HG03066 (cell line): ENCODE results near the gene KLK3.
A peak's percentile ranks its signal among the peaks of the same experiment; 100 is the strongest.

ENCODE experiments used
- ATAC-seq: cut with Tn5 transposase; IDR thresholded peaks from one replicate; pipeline ENCODE4 v1.9.1; 2021; ENCODE audit warnings: low read depth; ENCODE audit not compliant: unreplicated experiment

The KLK3 gene

DNA sequence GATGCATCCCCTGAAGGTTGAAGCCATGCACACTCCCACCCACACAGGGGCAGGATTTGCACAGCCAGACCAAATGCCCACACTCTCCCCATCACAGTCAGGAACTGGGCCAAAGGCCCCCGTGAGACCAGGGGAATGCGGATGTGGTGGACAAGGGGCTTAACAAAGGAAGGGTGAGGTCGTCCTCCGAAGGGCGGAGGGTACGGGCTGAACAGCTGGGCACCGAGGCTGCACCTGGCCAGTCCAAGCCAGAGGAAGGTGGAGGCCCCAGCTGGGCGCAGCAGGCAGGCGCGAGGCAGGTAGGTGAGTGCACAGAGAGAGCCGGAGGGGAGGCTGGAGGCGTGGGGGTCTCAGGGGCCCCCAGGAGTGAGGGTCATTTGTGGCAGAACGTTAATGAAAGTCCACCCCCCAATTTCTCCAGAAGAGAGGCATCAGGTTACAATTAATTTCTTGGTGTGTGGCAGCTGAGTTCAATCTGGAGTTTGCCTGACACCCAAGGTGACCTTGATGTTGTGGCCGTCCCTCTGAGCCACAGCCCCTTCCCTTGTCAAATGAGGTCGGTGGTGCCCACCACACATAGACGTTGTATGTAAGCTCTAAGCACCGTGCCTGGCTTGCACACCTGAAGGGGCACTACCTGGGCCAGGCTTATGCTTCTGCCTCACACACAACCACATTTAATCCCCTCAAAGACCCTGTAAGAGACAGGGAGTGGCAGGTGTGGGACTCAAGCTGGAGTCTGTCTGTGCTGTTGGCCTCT, 24.3 kb upstream of the KLK3 start:
- no peak for ATAC-seq

GRCh38 chr19:50831026-50831396, 23.7 kb upstream of the KLK3 start:
- ATAC-seq: no peak

GRCh38 chr19:50832666-50833065, 22.0 kb upstream of the KLK3 start:
- no peak for ATAC-seq

DNA sequence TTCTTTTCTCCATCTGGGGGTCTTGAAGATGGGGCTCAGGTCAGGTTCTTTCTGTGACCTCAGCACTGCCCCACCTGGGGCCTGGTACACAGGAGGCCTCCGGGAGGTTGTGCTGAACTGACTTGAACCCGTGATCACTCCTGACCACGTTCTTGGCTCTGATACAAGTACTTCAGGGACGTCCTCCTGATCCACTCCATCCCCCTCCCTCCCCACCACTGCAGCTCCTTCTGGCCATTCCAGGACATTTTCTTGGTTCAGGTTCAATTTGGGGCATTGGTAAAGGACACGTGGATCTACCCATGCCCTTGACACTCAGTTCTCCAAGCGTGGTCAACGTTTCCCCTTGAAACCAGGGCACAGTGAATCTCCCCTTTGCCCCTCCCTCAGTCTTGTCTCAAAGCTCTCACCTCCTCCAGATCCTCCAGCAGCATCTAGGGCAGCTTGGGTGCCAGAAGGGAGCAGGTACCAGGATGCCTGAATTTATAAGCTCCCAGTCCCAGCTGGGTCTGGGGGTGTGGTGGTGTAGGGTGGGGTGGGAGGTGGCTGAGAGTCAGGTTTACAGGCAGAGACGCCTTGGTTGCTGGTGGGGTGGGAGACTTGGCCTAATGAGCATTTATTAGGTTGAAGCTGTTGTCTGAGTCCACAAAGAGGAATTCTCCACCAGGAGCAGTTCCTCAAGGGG, 21.5 kb upstream of the KLK3 start, which contains the start of gene KLK15:
TSS of gene KLK15 (minus strand) at position 458 of the 685 bp plus-strand sequence. CDS start 2,082 bp downstream, outside the sequence.
- ATAC-seq: no peak

DNA sequence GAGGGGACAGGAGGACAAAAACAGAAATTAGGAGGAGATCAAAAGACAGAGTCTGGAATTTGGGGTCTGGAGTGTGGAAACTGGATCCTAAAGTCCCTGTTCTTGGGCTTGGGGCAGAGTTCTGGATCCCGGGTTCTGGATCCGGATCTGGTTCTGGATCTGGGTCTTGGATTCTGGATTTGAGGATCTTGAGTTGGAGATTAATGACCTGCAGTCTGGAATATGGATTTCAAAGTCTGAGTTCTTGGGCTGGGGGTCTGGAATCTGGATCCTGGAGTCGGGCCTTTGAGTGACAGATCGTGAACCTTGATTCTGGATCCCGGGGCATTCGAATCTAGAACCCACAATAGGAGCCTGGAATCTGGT, 20.9 kb upstream of the KLK3 start:
- no peak for ATAC-seq

DNA sequence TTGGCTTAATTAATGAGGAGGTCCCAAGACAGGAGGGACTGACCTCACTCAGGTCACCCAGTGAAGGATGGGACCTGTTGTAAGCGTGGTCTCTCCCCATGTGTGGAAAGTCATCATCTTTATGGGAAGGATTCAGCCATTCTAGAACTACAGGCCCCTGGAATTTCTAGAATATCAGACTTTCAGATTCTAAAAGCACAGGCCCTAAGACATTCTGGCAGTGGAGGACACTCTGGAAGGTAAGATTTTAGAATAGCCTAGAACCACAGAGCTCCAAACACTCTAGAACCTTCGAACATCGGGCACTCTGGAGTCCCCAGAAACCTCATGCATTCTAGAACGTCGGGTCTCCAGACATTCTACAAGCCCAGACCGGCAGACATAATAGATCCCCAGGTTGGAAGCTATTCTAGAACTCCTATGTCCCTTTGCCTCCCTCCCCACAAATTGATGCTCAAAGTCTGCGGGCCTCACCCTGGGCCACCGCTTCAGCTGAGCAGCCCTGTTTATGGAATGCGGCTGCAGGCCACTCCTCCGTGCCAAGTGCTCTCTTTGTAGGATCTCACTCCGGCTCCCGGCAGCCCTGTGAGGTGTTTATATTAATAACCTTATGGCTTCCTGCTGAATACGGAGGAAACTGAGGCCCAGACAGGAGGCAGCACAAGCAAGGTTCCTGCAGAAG, 19.5 kb upstream of the KLK3 start:
- no peak for ATAC-seq

- peak; percentile 82 for ATAC-seq
These were observed 18.8 kb upstream of the KLK3 start for GRCh38 chr19:50835785-50836542.

DNA sequence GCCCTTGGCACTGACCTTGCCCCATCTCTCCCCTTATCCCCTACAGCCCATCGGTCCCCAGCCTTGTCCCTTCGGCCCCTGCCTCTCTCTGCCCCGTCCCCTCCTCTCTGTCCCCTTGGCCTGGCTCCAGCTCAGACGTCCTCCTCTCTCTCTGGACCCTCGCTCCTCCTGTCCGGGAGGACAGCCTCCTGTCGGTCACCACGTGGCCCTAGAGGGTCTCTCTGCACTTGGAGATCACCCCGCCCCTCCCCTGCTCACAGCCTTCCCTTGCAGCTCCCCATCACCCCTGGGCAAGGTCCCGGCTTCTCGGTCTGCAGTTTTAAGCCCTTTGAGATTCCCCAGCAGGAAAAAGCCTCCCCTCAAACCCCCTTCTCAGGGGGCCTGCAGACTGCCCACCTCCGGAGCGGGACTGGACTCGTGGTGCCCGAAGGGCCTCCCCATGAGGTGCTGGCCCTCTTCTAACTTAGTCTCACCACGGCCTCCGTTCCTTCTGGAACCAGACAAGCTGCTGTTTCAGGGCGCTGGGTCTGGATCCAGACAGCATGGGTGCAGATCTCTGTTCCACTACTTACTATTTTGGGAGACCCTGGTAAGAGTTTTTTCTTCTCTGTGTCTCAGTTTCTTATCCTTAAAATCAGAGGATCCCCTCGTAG, 18.0 kb upstream of the KLK3 start:
- no peak for ATAC-seq

- ATAC-seq: no peak
These were observed 17.4 kb upstream of the KLK3 start for GRCh38 chr19:50837300-50837699.

GRCh38 chr19:50838239-50838638, 16.5 kb upstream of the KLK3 start:
- ATAC-seq: no peak

DNA sequence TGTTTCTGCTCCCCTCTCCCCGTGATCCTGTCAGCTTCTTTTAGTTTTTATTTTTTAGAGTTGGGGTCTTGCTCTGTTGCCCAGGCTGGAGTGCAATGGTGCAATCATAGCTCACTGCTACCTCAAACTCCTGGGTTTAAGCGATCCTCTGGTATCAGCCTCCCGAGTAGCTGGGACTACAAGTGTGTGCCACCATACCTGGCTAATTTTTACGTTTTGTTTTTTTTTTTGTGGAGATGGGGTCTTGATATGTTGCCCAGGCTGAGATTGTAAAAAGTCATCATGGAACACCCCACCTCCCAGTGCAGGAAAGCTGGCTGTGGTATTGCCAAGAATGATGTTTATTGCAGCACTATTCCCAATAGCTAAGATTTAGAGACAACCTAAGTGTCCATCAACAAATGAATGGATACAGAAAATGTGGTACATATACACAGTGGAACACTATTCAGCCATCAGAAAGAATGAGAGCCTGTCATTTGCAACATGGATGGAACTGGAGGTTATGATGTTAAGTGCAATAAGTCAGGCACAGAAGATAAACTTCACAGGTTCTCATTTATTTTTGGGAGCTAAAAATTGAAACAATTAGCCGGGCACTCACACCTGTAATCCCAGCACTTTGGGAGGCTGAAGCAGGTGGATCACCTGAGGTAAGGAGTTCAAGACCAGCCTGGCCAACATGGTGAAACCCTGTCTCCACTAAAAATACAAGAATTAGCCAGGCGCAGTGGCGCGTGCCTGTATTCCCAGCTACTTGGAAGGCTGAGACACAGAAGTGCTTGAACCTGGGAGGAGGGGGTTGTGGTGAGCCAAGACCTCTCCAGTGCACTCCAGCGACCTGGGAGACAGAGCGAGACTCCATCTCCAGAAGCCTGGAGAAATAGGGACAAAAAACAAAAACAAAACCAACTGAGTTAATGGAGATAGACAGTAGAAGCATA, 14.7 kb upstream of the KLK3 start:
- no peak for ATAC-seq

DNA sequence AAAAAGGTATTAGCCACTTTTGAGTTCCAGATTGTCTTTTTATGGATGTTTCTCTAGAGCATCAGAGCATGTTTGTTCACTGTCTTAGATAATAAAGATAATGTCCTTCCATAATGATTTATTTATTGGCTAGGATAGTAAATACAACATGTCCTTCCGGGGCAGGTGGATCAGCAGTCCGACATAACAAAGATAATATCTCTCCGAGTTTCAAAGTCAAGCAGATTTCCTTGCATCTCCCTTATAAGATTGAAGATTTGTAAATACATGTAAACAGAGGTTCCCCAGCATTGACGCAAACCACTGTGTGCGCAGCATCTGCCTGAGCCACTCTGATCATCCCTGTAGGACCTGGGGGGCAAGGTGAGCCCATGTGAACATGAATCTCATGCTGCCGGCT, 12.6 kb upstream of the KLK3 start:
- no peak for ATAC-seq

DNA sequence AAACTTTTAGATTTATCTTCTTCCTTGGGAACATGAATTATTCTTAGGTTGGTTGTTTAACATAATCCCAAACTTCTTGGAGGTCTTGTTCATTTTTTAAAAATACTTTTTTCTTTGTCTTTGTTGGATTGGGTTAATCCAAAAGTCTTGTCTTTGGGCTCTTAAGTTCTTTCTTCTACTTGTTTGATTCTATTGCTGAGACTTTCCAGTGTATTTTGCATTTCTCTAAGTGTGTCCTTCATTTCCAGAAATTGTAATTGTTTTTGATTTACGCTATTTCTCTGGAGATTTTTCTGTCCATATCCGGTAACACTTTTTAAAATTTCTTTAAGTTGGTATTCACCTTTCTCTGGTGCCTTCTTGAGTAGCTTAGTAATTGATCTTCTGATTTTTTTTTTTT, 11.5 kb upstream of the KLK3 start:
- ATAC-seq: no peak

- ATAC-seq: no peak
These were observed 11.0 kb upstream of the KLK3 start for GRCh38 chr19:50843701-50844221.

DNA sequence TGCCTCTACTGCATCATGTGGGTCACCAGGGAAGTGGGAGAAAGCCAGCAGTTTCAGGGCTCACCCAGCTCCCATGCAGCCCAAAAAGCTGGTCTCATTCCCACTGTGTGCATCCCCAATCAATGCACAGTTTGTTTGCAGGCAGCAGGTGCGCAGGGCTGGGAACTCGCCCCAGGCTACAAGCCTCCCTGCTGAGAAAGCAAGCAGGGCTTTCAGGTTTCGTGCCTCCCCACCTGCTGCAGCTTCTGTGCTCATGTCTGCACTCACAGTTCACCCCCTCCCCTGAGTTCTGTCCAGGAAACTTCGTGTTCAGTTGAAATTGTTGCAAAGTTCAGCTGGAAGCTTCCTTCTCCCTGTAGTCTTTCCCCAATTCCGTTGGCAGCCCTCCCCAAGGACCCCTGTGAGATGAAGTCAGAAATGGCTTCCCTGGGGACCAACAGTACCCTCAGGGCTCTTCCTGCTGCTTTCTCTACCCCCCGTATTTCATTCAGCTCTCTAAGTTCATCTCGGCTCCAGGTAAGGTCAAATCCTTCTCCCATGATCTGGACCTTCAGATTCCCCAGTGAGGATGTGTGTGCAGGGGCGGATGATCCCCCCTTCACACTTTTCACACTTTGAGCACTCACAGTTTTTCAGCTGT, 10.3 kb upstream of the KLK3 start:
- no peak for ATAC-seq

DNA sequence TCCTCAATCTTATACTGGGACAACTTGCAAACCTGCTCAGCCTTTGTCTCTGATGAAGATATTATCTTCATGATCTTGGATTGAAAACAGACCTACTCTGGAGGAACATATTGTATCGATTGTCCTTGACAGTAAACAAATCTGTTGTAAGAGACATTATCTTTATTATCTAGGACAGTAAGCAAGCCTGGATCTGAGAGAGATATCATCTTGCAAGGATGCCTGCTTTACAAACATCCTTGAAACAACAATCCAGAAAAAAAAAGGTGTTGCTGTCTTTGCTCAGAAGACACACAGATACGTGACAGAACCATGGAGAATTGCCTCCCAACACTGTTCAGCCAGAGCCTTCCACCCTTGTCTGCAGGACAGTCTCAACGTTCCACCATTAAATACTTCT, 4.0 kb upstream of the KLK3 start:
- no peak for ATAC-seq

DNA sequence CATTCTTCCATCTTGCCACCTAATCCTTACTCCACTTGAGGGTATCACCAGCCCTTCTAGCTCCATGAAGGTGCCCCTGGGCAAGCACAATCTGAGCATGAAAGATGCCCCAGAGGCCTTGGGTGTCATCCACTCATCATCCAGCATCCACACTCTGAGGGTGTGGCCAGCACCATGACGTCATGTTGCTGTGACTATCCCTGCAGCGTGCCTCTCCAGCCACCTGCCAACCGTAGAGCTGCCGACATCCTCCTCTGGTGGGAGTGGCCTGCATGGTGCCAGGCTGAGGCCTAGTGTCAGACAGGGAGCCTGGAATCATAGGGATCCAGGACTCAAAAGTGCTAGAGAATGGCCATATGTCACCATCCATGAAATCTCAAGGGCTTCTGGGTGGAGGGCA, 3.1 kb upstream of the KLK3 start:
- ATAC-seq: no peak

DNA sequence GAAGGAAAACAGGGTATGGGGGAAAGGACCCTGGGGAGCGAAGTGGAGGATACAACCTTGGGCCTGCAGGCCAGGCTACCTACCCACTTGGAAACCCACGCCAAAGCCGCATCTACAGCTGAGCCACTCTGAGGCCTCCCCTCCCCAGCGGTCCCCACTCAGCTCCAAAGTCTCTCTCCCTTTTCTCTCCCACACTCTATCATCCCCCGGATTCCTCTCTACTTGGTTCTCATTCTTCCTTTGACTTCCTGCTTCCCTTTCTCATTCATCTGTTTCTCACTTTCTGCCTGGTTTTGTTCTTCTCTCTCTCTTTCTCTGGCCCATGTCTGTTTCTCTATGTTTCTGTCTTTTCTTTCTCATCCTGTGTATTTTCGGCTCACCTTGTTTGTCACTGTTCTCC, 2.7 kb downstream of the KLK3 start:
- ATAC-seq: no peak

DNA sequence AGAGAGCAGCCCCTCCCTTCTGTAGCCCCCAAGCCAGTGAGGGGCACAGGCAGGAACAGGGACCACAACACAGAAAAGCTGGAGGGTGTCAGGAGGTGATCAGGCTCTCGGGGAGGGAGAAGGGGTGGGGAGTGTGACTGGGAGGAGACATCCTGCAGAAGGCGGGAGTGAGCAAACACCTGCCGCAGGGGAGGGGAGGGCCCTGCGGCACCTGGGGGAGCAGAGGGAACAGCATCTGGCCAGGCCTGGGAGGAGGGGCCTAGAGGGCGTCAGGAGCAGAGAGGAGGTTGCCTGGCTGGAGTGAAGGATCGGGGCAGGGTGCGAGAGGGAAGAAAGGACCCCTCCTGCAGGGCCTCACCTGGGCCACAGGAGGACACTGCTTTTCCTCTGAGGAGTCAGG, 4.2 kb downstream of the KLK3 start:
- ATAC-seq: no peak
